ENCODE results near the gene MPO. TPM values are rescaled to one million over a fixed set of nuclear protein-coding genes. Genes with fewer than 3 reads are reported as not detected.

MPO gene
- total RNA-seq, 1 donor from 2014 or later, result not detected

DNA sequence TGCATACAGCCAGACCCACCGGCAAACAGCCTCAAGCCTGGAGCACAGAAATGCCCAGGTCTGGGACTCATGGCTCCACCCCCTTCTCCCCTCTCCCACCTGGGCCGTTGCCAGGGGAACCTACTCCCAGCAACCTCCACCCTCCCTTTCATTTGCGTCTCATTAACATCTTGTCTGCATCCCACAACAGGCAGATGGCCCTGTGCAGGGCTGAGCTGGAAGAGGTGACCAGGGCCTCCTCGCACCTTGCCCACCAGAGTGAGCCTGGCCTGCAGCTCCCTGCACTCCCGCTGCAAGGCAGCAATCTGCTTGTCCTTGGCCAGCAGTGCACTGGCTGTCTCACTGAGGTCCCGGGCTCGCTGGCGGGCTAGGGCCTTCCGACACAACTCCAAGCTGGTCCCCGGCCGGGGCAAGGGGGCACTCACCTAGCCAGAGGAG is 44.6 kb upstream of the MPO start:
- no peak for ATAC-seq (ENCODE audit: low read depth)
- Mint-ChIP-seq H3K36me3 (ENCODE audit: low read depth) (peaks cover 19% of the 10 kb centered on the region), H3K9me3 (no peaks in the 10 kb centered on the region), H3K27me3 (peaks cover 2% of the 10 kb centered on the region), H3K27ac (peak overlapping the region; percentile 73), H3K4me3 (peak overlapping the region; percentile 61), H3K4me1 (peaks cover 57% of the 10 kb centered on the region)
- TF ChIP-seq, protein P1, sequence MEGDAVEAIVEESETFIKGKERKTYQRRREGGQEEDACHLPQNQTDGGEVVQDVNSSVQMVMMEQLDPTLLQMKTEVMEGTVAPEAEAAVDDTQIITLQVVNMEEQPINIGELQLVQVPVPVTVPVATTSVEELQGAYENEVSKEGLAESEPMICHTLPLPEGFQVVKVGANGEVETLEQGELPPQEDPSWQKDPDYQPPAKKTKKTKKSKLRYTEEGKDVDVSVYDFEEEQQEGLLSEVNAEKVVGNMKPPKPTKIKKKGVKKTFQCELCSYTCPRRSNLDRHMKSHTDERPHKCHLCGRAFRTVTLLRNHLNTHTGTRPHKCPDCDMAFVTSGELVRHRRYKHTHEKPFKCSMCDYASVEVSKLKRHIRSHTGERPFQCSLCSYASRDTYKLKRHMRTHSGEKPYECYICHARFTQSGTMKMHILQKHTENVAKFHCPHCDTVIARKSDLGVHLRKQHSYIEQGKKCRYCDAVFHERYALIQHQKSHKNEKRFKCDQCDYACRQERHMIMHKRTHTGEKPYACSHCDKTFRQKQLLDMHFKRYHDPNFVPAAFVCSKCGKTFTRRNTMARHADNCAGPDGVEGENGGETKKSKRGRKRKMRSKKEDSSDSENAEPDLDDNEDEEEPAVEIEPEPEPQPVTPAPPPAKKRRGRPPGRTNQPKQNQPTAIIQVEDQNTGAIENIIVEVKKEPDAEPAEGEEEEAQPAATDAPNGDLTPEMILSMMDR (IDR thresholded peaks at IDR 0.05), result no peak
- intact Hi-C loops (cut with micrococcal nuclease), result no loop called here
- POLR2A ChIA-PET, result interaction anchor here (1.3 to 27.9 kb wide), 7 partner anchors 8 to 102 kb away, joined by 3 to 3007 read pairs (median 63); partner anchors contain the start of genes RNF43 and SUPT4H1
- CTCF ChIA-PET, result interaction anchor here (0.6 to 4.0 kb wide), 3 partner anchors 8 to 92 kb away, joined by 3 to 46 read pairs (median 8); partner anchors contain the start of gene RNF43
- no peak for DNase-seq

DNA sequence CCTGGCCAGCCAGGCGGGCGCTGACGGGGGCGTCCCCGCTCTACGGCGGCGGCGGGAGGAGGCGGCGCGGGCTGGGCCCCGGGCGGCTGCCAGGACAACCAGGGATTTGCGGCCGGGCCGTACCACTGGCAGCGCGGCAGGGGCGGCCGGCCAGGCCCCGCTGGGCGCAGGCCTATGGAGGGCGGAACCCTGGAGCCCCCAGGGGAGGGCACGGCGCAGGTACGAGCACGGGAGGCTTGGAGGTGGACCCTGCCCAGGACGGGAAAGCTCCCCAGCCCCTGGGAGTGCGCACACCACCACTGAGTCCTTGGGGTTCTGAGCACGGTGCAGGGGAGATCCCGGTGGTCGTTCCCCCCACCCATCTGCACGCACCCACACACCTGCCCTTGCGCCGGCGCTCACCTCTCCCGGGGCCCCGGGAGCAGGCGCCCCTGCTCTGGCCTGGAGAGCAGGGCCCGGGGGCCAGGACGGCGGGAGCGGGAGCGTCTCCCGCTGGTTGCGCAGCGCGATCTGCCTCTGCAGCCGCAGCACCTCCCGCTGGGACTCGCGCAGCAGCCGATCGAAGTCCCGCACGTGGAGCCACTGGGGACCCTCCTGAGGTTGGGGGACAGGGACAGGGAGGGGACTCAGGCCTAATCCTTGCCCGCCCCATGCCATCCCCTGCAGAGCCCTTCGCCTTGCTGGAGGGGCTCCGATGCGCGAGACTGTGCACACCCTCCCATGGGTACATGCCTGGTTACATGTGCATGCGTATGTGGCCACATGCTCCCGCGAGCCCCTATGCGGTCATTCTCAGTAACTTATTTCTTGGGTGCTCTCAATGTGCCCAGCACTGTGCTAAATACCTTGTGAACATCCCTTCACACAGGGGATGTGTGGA is 43.9 kb upstream of the MPO start:
- intact Hi-C loops (cut with micrococcal nuclease), result no loop called here
- Mint-ChIP-seq H3K4me3 (peak overlapping the region; percentile 61), H3K27ac (peak overlapping the region; percentile 73), H3K27me3 (peaks cover 2% of the 10 kb centered on the region), H3K4me1 (peaks cover 52% of the 10 kb centered on the region), H3K9me3 (no peaks in the 10 kb centered on the region), H3K36me3 (ENCODE audit: low read depth) (peaks cover 14% of the 10 kb centered on the region)
- DNase-seq (no peak), ATAC-seq (ENCODE audit: low read depth) (peak; percentile 1)
- ChIA-PET POLR2A (interaction anchor here (0.6 to 27.9 kb wide), 6 partner anchors 8 to 158 kb away, joined by 3 to 3007 read pairs (median 96); partner anchors contain the start of genes RNF43 and SUPT4H1), CTCF (interaction anchor here (0.8 to 4.0 kb wide), 3 partner anchors 7 to 92 kb away, joined by 5 to 46 read pairs (median 16); partner anchors contain the start of gene RNF43)
- TF ChIP-seq, protein P1 (IDR thresholded peaks at IDR 0.05), result no peak

DNA sequence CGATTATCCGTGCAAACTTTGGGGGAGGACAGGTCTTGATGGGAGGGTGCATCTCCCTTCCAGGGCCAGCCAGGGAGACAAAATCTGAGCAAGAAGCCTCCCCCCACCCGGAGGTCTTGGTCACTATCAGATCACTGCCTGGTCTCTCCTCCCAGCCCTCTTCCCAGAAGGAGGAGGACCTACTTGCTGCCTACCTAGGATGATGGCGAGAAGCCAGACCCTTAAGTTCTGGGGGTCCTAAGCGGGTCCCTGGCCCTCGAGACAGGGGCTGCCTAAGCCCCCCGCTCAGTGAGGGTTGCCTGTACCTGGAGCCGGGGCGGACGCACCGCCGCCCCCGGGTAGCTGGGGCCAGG is 43.3 kb upstream of the MPO start:
- intact Hi-C loops (cut with micrococcal nuclease), result no loop called here
- POLR2A ChIA-PET, result interaction anchor here (3.3 to 27.9 kb wide), 4 partner anchors 7 to 93 kb away, joined by 12 to 3007 read pairs (median 174); partner anchors contain the start of genes RNF43 and SUPT4H1
- no peaks in the 10 kb centered on the region for H3K9me3 Mint-ChIP-seq
- ATAC-seq (ENCODE audit: low read depth), result no peak
- CTCF ChIA-PET, result interaction anchor here (0.8 to 3.7 kb wide), 2 partner anchors 20 to 93 kb away, joined by 5 to 16 read pairs; partner anchors contain the start of gene RNF43
- DNase-seq, result no peak
- H3K27me3 Mint-ChIP-seq, result peaks cover 2% of the 10 kb centered on the region
- peak overlapping the region; percentile 28 for H3K4me3 Mint-ChIP-seq
- TF ChIP-seq, protein P1 (IDR thresholded peaks at IDR 0.05), result no peak
- H3K4me1 Mint-ChIP-seq, result peaks cover 46% of the 10 kb centered on the region
- H3K36me3 Mint-ChIP-seq (ENCODE audit: low read depth), result peaks cover 8% of the 10 kb centered on the region
- no peak overlapping the region for H3K27ac Mint-ChIP-seq

DNA sequence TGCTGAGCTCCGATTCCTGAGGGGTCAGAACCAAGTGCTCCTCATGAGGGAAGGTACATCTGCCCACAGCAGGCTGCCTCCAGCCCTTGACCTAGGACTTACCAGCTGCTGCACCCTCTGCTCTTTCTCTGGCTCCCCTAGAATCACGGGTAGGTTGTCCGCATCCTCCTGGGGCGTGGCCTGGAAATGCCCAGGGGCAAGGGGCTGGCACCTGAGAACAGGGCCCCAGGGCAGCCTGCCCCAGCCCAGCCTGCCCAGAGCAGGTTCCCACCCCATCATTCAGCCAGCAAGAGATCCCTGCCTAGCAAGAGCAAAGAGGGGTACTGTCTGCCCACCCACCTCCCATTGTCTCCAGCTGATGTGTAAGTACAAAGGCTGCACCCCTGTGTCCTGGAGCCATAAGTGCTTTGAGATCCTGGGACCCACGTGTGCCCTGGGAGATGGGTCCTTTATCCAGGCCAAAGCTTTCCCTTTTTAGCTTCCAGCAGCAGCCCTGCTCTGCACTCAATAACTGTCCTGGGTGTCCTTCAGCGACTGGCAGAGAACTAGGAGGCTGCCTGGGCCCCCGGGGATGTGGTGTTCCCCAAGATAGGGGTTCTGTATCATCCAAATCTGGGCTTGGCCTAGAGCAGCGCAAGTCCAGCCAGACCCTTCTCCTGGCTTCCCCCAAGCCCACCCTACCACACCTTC is 42.8 kb upstream of the MPO start:
- peaks cover 42% of the 10 kb centered on the region for H3K4me1 Mint-ChIP-seq
- TF ChIP-seq, protein P1 (IDR thresholded peaks at IDR 0.05), result no peak
- intact Hi-C loops (cut with micrococcal nuclease), result no loop called here
- H3K36me3 Mint-ChIP-seq (ENCODE audit: low read depth), result peaks cover 4% of the 10 kb centered on the region
- ChIA-PET POLR2A (interaction anchor here (0.6 to 27.9 kb wide), 5 partner anchors 16 to 308 kb away, joined by 3 to 3007 read pairs (median 12); partner anchors contain the start of genes RNF43 and SUPT4H1), CTCF (interaction anchor here (1.6 to 3.7 kb wide), 3 partner anchors 21 to 93 kb away, joined by 5 to 16 read pairs (median 16); partner anchors contain the start of genes RNF43 and SUPT4H1)
- H3K9me3 Mint-ChIP-seq, result no peaks in the 10 kb centered on the region
- no peak for ATAC-seq (ENCODE audit: low read depth)
- H3K4me3 Mint-ChIP-seq, result peak overlapping the region; percentile 28
- H3K27ac Mint-ChIP-seq, result no peak overlapping the region
- no peak for DNase-seq
- H3K27me3 Mint-ChIP-seq, result peaks cover 2% of the 10 kb centered on the region

Data from activated B cell treated with CpG ODN at 0.5 μM for 24 hours (primary cell).